ENCODE data around the gene DOP1A. TPM values are rescaled to one million over a fixed set of nuclear protein-coding genes. Genes with fewer than 3 reads are reported as not detected.

Gene DOP1A
- total RNA-seq, 2 experiments from 2014 or later, result 5.4 to 7.3 TPM

- Mint-ChIP-seq H3K9me3 (ENCODE audit: low read depth) (no peaks in the 10 kb centered on the region), H3K27me3 (no peaks in the 10 kb centered on the region), H3K36me3 (ENCODE audit: low read depth) (no peaks in the 10 kb centered on the region), H3K4me1 (no peaks in the 10 kb centered on the region), H3K4me3 (no peak overlapping the region), H3K27ac (no peak overlapping the region)
- DNase-seq (no peak), ATAC-seq (no peak)
- ChIA-PET POLR2A (no interaction called here), CTCF (interaction anchor here (0.6 kb wide), 1 partner anchor 24 kb away, joined by 3 read pairs; no protein-coding TSS in a partner anchor)
- intact Hi-C loops (cut with DNase I, micrococcal nuclease), result no loop called here
Observed at GRCh38 chr6:83119742-83120300, 52.4 kb downstream of the DOP1A start.

- ChIA-PET CTCF (no interaction called here), POLR2A (no interaction called here)
- no peaks in the 10 kb centered on the region for H3K4me1 Mint-ChIP-seq
- no peak overlapping the region for H3K4me3 Mint-ChIP-seq
- H3K9me3 Mint-ChIP-seq (ENCODE audit: low read depth), result no peaks in the 10 kb centered on the region
- intact Hi-C loops (cut with DNase I, micrococcal nuclease), result no loop called here
- ATAC-seq (no peak), DNase-seq (no peak)
- peaks cover 15% of the 10 kb centered on the region for H3K36me3 Mint-ChIP-seq (ENCODE audit: low read depth)
- H3K27ac Mint-ChIP-seq, result no peak overlapping the region
- H3K27me3 Mint-ChIP-seq, result no peaks in the 10 kb centered on the region
Observed at GRCh38 chr6:83124553-83124952, 57.1 kb downstream of the DOP1A start.

GRCh38 chr6:83125425-83125824 is 58.0 kb downstream of the DOP1A start:
- ChIA-PET POLR2A (no interaction called here), CTCF (no interaction called here)
- Mint-ChIP-seq H3K27me3 (no peaks in the 10 kb centered on the region), H3K27ac (no peak overlapping the region), H3K9me3 (ENCODE audit: low read depth) (no peaks in the 10 kb centered on the region), H3K36me3 (ENCODE audit: low read depth) (peaks cover 15% of the 10 kb centered on the region), H3K4me1 (no peaks in the 10 kb centered on the region), H3K4me3 (no peak overlapping the region)
- ATAC-seq (no peak), DNase-seq (no peak)
- intact Hi-C loops (cut with DNase I, micrococcal nuclease), result no loop called here

- ChIA-PET POLR2A (no interaction called here), CTCF (no interaction called here)
- H3K9me3 Mint-ChIP-seq (ENCODE audit: low read depth), result no peaks in the 10 kb centered on the region
- no peak overlapping the region for H3K4me3 Mint-ChIP-seq
- DNase-seq, result no peak
- no peak overlapping the region for H3K27ac Mint-ChIP-seq
- intact Hi-C loops (cut with DNase I, micrococcal nuclease), result no loop called here
- no peaks in the 10 kb centered on the region for H3K4me1 Mint-ChIP-seq
- H3K27me3 Mint-ChIP-seq, result no peaks in the 10 kb centered on the region
- no peak for ATAC-seq
- H3K36me3 Mint-ChIP-seq (ENCODE audit: low read depth), result peaks cover 18% of the 10 kb centered on the region
Observed at GRCh38 chr6:83126223-83126622, 58.8 kb downstream of the DOP1A start.

GRCh38 chr6:83126807-83127206 is 59.3 kb downstream of the DOP1A start:
- CTCF ChIA-PET, result no interaction called here
- Mint-ChIP-seq H3K9me3 (ENCODE audit: low read depth) (no peaks in the 10 kb centered on the region), H3K4me1 (no peaks in the 10 kb centered on the region), H3K36me3 (ENCODE audit: low read depth) (peaks cover 18% of the 10 kb centered on the region), H3K4me3 (no peak overlapping the region), H3K27ac (no peak overlapping the region), H3K27me3 (no peaks in the 10 kb centered on the region)
- ATAC-seq (no peak), DNase-seq (no peak)
- POLR2A ChIA-PET, result interaction anchor here (0.6 kb wide), 1 partner anchor 120 kb away, joined by 3 read pairs; no protein-coding TSS in a partner anchor
- intact Hi-C loops (cut with DNase I, micrococcal nuclease), result no loop called here

- Mint-ChIP-seq H3K27ac (no peak overlapping the region), H3K4me1 (no peaks in the 10 kb centered on the region), H3K4me3 (no peak overlapping the region), H3K36me3 (ENCODE audit: low read depth) (peaks cover 18% of the 10 kb centered on the region), H3K9me3 (ENCODE audit: low read depth) (no peaks in the 10 kb centered on the region), H3K27me3 (no peaks in the 10 kb centered on the region)
- ChIA-PET CTCF (no interaction called here), POLR2A (interaction anchor here (0.6 kb wide), 1 partner anchor 120 kb away, joined by 3 read pairs; no protein-coding TSS in a partner anchor)
- no peak for DNase-seq
- ATAC-seq, result no peak
- intact Hi-C loops (cut with DNase I, micrococcal nuclease), result no loop called here
Observed at GRCh38 chr6:83127258-83127657, 59.8 kb downstream of the DOP1A start.

- no peaks in the 10 kb centered on the region for H3K9me3 Mint-ChIP-seq (ENCODE audit: low read depth)
- ATAC-seq (no peak), DNase-seq (no peak)
- H3K36me3 Mint-ChIP-seq (ENCODE audit: low read depth), result peaks cover 18% of the 10 kb centered on the region
- H3K4me1 Mint-ChIP-seq, result no peaks in the 10 kb centered on the region
- no peaks in the 10 kb centered on the region for H3K27me3 Mint-ChIP-seq
- H3K4me3 Mint-ChIP-seq, result no peak overlapping the region
- H3K27ac Mint-ChIP-seq, result no peak overlapping the region
- POLR2A ChIA-PET, result no interaction called here
- CTCF ChIA-PET, result no interaction called here
- intact Hi-C loops (cut with DNase I, micrococcal nuclease), result no loop called here
Observed at GRCh38 chr6:83127976-83128375, 60.5 kb downstream of the DOP1A start.

- ChIA-PET CTCF (no interaction called here), POLR2A (no interaction called here)
- no peak for DNase-seq
- Mint-ChIP-seq H3K36me3 (ENCODE audit: low read depth) (peaks cover 11% of the 10 kb centered on the region), H3K27ac (no peak overlapping the region), H3K27me3 (no peaks in the 10 kb centered on the region), H3K4me1 (no peaks in the 10 kb centered on the region), H3K4me3 (no peak overlapping the region), H3K9me3 (ENCODE audit: low read depth) (no peaks in the 10 kb centered on the region)
- ATAC-seq, result no peak
- intact Hi-C loops (cut with DNase I, micrococcal nuclease), result no loop called here
Observed at GRCh38 chr6:83132121-83132520, 64.7 kb downstream of the DOP1A start.

- ChIA-PET POLR2A (no interaction called here), CTCF (interaction anchor here (0.7 to 1.2 kb wide), 2 partner anchors 17 to 47 kb away, joined by 3 read pairs; no protein-coding TSS in a partner anchor)
- Mint-ChIP-seq H3K4me1 (no peaks in the 10 kb centered on the region), H3K36me3 (ENCODE audit: low read depth) (peaks cover 13% of the 10 kb centered on the region), H3K9me3 (ENCODE audit: low read depth) (no peaks in the 10 kb centered on the region), H3K27ac (no peak overlapping the region), H3K27me3 (no peaks in the 10 kb centered on the region), H3K4me3 (no peak overlapping the region)
- DNase-seq (no peak), ATAC-seq (no peak)
- intact Hi-C loops (cut with DNase I, micrococcal nuclease), result no loop called here
Observed at GRCh38 chr6:83138118-83138722, 70.7 kb downstream of the DOP1A start.

GRCh38 chr6:83138758-83139157 is 71.3 kb downstream of the DOP1A start:
- CTCF ChIA-PET, result interaction anchor here (0.7 kb wide), 1 partner anchor 46 kb away, joined by 3 read pairs; no protein-coding TSS in a partner anchor
- ATAC-seq (no peak), DNase-seq (no peak)
- no peak overlapping the region for H3K27ac Mint-ChIP-seq
- no peak overlapping the region for H3K4me3 Mint-ChIP-seq
- H3K4me1 Mint-ChIP-seq, result no peaks in the 10 kb centered on the region
- POLR2A ChIA-PET, result no interaction called here
- H3K27me3 Mint-ChIP-seq, result no peaks in the 10 kb centered on the region
- peaks cover 17% of the 10 kb centered on the region for H3K36me3 Mint-ChIP-seq (ENCODE audit: low read depth)
- H3K9me3 Mint-ChIP-seq (ENCODE audit: low read depth), result no peaks in the 10 kb centered on the region
- intact Hi-C loops (cut with DNase I, micrococcal nuclease), result no loop called here

- H3K4me1 Mint-ChIP-seq, result no peaks in the 10 kb centered on the region
- no peak overlapping the region for H3K27ac Mint-ChIP-seq
- intact Hi-C loops (cut with DNase I, micrococcal nuclease), result no loop called here
- ChIA-PET CTCF (no interaction called here), POLR2A (no interaction called here)
- H3K9me3 Mint-ChIP-seq (ENCODE audit: low read depth), result no peaks in the 10 kb centered on the region
- DNase-seq (no peak), ATAC-seq (no peak)
- no peaks in the 10 kb centered on the region for H3K27me3 Mint-ChIP-seq
- H3K36me3 Mint-ChIP-seq (ENCODE audit: low read depth), result peaks cover 16% of the 10 kb centered on the region
- H3K4me3 Mint-ChIP-seq, result no peak overlapping the region
Observed at GRCh38 chr6:83151114-83151513, 83.6 kb downstream of the DOP1A start.

- ATAC-seq (no peak), DNase-seq (no peak)
- ChIA-PET POLR2A (no interaction called here), CTCF (interaction anchor here (1.6 kb wide), 1 partner anchor 85 kb away, joined by 3 read pairs; the partner anchor contains the start of gene DOP1A)
- H3K27me3 Mint-ChIP-seq, result no peaks in the 10 kb centered on the region
- peaks cover 16% of the 10 kb centered on the region for H3K36me3 Mint-ChIP-seq (ENCODE audit: low read depth)
- H3K27ac Mint-ChIP-seq, result no peak overlapping the region
- no peaks in the 10 kb centered on the region for H3K4me1 Mint-ChIP-seq
- no peaks in the 10 kb centered on the region for H3K9me3 Mint-ChIP-seq (ENCODE audit: low read depth)
- intact Hi-C loops (cut with DNase I, micrococcal nuclease), result no loop called here
- H3K4me3 Mint-ChIP-seq, result no peak overlapping the region
Observed at GRCh38 chr6:83152913-83153312, 85.4 kb downstream of the DOP1A start.
